Muscle layer of duodenum (tissue), 2 donors: Measurements from ENCODE around the gene CSRP1.

Experiments
- H3K27ac ChIP-seq: one replicate; pipeline ENCODE4 v1.7.0; 2013; ENCODE audit warnings: mild to moderate bottlenecking, low read length
- H3K27me3 ChIP-seq: one replicate; pipeline ENCODE4 v1.7.0; 2013; ENCODE audit warnings: low read depth, mild to moderate bottlenecking, control low read depth, low read length
- H3K36me3 ChIP-seq, 2 donors: one replicate each; pipeline ENCODE4 v1.7.0; 2013; ENCODE audit warnings: low read length in 2 of 2, control low read depth in 1 of 2, mild to moderate bottlenecking in 1 of 2; ENCODE audit not compliant: insufficient read depth in 2 of 2, control insufficient read depth in 1 of 2
- H3K4me1 ChIP-seq, 2 donors: one replicate each; pipeline ENCODE4 v1.7.0; 2013; ENCODE audit warnings: low read length in 2 of 2, mild to moderate bottlenecking in 2 of 2, control low read depth in 1 of 2, moderate library complexity in 1 of 2; ENCODE audit not compliant: insufficient read depth in 2 of 2, control insufficient read depth in 1 of 2
- H3K4me3 ChIP-seq, 2 donors: one replicate each; pipeline ENCODE4 v1.7.0; 2013; ENCODE audit warnings: low read length in 2 of 2, low read depth in 1 of 2, mild to moderate bottlenecking in 1 of 2
- H3K9me3 ChIP-seq, 2 donors: one replicate each; pipeline ENCODE4 v1.7.0; 2013; ENCODE audit warnings: low read length in 2 of 2, control low read depth in 1 of 2, mild to moderate bottlenecking in 1 of 2; ENCODE audit not compliant: control insufficient read depth in 1 of 2
- donor health status: healthy.

CSRP1 gene

DNA sequence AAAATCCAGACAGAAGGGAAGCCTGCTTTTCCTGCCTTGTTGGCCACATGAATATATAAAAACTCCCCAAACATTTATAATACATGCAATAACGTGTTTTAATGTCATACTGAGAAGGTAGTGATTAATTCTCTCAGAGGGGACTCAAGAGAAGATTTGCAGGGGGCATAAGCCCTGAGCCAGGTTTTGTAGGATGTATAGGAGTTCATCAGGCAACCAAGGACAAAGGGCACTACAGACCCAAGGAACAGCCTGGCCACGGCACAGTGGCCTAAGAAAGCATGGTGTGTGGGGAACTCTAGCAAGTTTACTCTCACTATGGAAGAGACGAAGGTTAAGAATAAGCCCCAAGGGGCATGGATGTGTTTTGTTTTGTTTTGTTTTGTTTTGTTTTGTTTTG, 70.0 kb downstream of the CSRP1 start:
- no peaks in the 10 kb centered on the region for H3K9me3 ChIP-seq
- H3K36me3 ChIP-seq: no peaks in the 10 kb centered on the region
- no peak overlapping the region for H3K4me3 ChIP-seq
- peaks cover 0 to 7% of the 10 kb centered on the region in 2 donors for H3K4me1 ChIP-seq
- no peaks in the 10 kb centered on the region for H3K27me3 ChIP-seq
- H3K27ac ChIP-seq: no peak overlapping the region

DNA sequence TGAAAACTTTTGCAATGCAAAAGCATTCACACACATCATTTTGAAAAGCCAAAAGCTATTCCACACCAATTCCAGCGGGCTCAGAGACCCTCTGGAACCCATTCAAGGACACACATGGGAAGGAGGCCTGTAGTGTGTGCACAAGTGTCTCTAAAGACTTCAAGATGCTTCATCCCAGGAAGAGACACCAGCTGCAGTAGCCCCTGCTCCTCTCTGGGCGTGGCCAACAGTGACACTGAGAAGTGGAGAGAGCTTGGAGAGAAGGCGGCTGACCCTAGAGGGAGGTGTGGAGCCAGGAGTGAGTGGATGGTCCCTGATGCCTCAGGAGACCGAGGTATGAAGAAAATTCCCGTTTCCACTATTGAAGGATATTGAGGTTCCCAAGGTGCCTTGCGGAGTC, 70.5 kb downstream of the CSRP1 start:
- no peak overlapping the region for H3K27ac ChIP-seq
- H3K36me3 ChIP-seq: no peaks in the 10 kb centered on the region
- H3K4me3 ChIP-seq: no peak overlapping the region
- no peaks in the 10 kb centered on the region for H3K9me3 ChIP-seq
- H3K27me3 ChIP-seq: no peaks in the 10 kb centered on the region
- H3K4me1 ChIP-seq: peaks cover 0 to 7% of the 10 kb centered on the region in 2 donors

GRCh38 chr1:201434266-201434665, 72.7 kb downstream of the CSRP1 start:
- Histone ChIP-seq H3K4me1 (peaks cover 0 to 7% of the 10 kb centered on the region in 2 donors), H3K9me3 (no peaks in the 10 kb centered on the region), H3K27ac (no peak overlapping the region), H3K36me3 (no peaks in the 10 kb centered on the region), H3K27me3 (no peaks in the 10 kb centered on the region), H3K4me3 (no peak overlapping the region)

- H3K36me3 ChIP-seq: no peaks in the 10 kb centered on the region
- no peaks in the 10 kb centered on the region for H3K9me3 ChIP-seq
- H3K4me3 ChIP-seq: no peak overlapping the region
- peaks cover 0 to 7% of the 10 kb centered on the region in 2 donors for H3K4me1 ChIP-seq
- H3K27ac ChIP-seq: no peak overlapping the region
- no peaks in the 10 kb centered on the region for H3K27me3 ChIP-seq
These were observed 73.3 kb downstream of the CSRP1 start for GRCh38 chr1:201433609-201434008.
